WTC11 (cell line): ENCODE data around the gene SAFB2.

Source experiments
- ESRRA ChIP-seq: sonication (generic); formaldehyde crosslinking; IDR thresholded peaks from 2 replicates; pipeline ENCODE4 v1.8.1; 2022; ENCODE audit warnings: mild to moderate bottlenecking, missing genetic modification reagents, borderline replicate concordance
- ETV6 ChIP-seq: sonication (generic); formaldehyde crosslinking; IDR thresholded peaks from 2 replicates; pipeline ENCODE4 v1.8.1; 2022; ENCODE audit warnings: mild to moderate bottlenecking, missing genetic modification reagents
- HMGXB4 ChIP-seq: sonication (generic); formaldehyde crosslinking; IDR thresholded peaks from 2 replicates; pipeline ENCODE4 v1.8.1; 2023; ENCODE audit warnings: mild to moderate bottlenecking, moderate library complexity, missing genetic modification reagents
- MAX ChIP-seq: sonication (generic); formaldehyde crosslinking; IDR thresholded peaks from 2 replicates; pipeline ENCODE4 v1.8.0; 2022; ENCODE audit warnings: mild to moderate bottlenecking, missing genetic modification reagents
- OVOL2 ChIP-seq: fragments of 250-450 bp; sonication (Bioruptor Pico); IDR thresholded peaks from 2 replicates; pipeline ENCODE4 v1.9.0; 2021; ENCODE audit warnings: mild to moderate bottlenecking, borderline replicate concordance
- SP1 ChIP-seq: sonication (generic); formaldehyde crosslinking; conservative IDR thresholded peaks from 2 replicates; pipeline ENCODE4 v1.8.1; 2022; ENCODE audit warnings: missing genetic modification reagents
- TEAD4 ChIP-seq: sonication (generic); formaldehyde crosslinking; IDR thresholded peaks from 2 replicates; pipeline ENCODE4 v1.8.0; 2022; ENCODE audit warnings: mild to moderate bottlenecking, missing genetic modification reagents
- ZBTB43 ChIP-seq: sonication (generic); formaldehyde crosslinking; IDR thresholded peaks from 2 replicates; pipeline ENCODE4 v1.8.1; 2023; ENCODE audit warnings: mild to moderate bottlenecking, missing genetic modification reagents
- ZNF121 ChIP-seq: sonication (generic); formaldehyde crosslinking; IDR thresholded peaks from 2 replicates; pipeline ENCODE4 v1.8.0; 2023; ENCODE audit warnings: missing genetic modification reagents
- ZNF138 ChIP-seq: sonication (generic); formaldehyde crosslinking; conservative IDR thresholded peaks from 2 replicates; pipeline ENCODE4 v1.8.1; 2022; ENCODE audit warnings: mild to moderate bottlenecking, moderate library complexity, missing genetic modification reagents
- TF ChIP-seq, protein P1 (sequence below): fragments of 200-600 bp; IDR thresholded peaks from 2 replicates; pipeline ENCODE4 v1.8.0; 2022; ENCODE audit warnings: antibody characterized with exemption
- TF ChIP-seq, protein P2 (sequence below): sonication (generic); formaldehyde crosslinking; IDR thresholded peaks from 2 replicates; pipeline ENCODE4 v1.8.1; 2023; ENCODE audit warnings: mild to moderate bottlenecking, missing genetic modification reagents
- TF ChIP-seq, protein P3 (sequence below): fragments of 250-450 bp; sonication (Bioruptor Pico); IDR thresholded peaks from 2 replicates; pipeline ENCODE4 v2.1.2; 2022; ENCODE audit warnings: mild to moderate bottlenecking, moderate library complexity

DNA sequence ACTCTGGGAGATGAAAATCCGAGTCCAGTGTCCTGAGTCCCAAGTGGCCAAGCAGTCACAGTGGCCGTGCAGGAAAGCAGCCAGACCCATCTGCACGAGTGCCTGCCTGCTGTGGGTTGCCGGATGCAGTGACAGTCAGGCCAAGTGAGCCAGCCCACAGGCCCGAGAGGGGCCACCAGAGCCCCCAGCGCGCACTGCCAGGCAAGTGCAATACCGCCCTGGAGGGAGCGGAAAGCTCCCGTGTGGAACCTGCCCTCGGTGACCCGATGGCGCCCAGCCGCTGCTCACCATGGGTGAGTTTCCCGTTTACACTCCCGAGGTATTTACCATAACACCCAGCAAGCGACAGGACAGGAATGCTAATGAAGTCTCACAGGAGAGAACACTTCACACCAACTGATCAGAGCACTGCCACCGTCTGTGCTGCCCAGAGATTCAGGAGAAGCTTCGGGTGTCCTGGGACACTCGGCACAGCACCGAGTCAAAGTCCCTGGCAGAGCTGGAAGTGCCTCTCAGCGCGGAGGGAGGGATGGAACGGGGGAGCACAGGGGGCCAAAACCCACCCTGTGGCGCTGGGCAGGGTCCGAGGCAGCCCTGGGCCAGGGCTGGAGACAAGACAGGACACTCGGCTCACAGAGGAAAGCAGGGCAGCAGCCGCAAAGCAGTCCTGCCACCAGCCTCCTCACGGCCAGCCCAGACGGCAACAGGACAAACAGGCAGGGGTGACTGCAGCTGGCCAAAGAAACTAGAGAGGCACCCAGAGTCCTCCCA lies 33.5 kb downstream of the SAFB2 start:
- TF ChIP-seq ZNF121 = no peak
- no peak for TF ChIP-seq ETV6
- TF ChIP-seq MAX = no peak
- TF ChIP-seq, protein P1, sequence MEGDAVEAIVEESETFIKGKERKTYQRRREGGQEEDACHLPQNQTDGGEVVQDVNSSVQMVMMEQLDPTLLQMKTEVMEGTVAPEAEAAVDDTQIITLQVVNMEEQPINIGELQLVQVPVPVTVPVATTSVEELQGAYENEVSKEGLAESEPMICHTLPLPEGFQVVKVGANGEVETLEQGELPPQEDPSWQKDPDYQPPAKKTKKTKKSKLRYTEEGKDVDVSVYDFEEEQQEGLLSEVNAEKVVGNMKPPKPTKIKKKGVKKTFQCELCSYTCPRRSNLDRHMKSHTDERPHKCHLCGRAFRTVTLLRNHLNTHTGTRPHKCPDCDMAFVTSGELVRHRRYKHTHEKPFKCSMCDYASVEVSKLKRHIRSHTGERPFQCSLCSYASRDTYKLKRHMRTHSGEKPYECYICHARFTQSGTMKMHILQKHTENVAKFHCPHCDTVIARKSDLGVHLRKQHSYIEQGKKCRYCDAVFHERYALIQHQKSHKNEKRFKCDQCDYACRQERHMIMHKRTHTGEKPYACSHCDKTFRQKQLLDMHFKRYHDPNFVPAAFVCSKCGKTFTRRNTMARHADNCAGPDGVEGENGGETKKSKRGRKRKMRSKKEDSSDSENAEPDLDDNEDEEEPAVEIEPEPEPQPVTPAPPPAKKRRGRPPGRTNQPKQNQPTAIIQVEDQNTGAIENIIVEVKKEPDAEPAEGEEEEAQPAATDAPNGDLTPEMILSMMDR = no peak
- no peak for TF ChIP-seq SP1 (CRISPR knock-in tag)
- TF ChIP-seq, protein P2, sequence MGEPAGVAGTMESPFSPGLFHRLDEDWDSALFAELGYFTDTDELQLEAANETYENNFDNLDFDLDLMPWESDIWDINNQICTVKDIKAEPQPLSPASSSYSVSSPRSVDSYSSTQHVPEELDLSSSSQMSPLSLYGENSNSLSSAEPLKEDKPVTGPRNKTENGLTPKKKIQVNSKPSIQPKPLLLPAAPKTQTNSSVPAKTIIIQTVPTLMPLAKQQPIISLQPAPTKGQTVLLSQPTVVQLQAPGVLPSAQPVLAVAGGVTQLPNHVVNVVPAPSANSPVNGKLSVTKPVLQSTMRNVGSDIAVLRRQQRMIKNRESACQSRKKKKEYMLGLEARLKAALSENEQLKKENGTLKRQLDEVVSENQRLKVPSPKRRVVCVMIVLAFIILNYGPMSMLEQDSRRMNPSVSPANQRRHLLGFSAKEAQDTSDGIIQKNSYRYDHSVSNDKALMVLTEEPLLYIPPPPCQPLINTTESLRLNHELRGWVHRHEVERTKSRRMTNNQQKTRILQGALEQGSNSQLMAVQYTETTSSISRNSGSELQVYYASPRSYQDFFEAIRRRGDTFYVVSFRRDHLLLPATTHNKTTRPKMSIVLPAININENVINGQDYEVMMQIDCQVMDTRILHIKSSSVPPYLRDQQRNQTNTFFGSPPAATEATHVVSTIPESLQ (CRISPR knock-in tag) = no peak
- no peak for TF ChIP-seq ZNF138 (CRISPR knock-in tag)
- TF ChIP-seq, protein P3, sequence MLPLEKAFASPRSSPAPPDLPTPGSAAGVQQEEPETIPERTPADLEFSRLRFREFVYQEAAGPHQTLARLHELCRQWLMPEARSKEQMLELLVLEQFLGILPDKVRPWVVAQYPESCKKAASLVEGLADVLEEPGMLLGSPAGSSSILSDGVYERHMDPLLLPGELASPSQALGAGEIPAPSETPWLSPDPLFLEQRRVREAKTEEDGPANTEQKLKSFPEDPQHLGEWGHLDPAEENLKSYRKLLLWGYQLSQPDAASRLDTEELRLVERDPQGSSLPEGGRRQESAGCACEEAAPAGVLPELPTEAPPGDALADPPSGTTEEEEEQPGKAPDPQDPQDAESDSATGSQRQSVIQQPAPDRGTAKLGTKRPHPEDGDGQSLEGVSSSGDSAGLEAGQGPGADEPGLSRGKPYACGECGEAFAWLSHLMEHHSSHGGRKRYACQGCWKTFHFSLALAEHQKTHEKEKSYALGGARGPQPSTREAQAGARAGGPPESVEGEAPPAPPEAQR (CRISPR knock-in tag) = no peak
- TF ChIP-seq HMGXB4 (CRISPR knock-in tag) = no peak
- no peak for TF ChIP-seq ESRRA (CRISPR knock-in tag)
- no peak for TF ChIP-seq ZBTB43 (CRISPR knock-in tag)
- no peak for TF ChIP-seq TEAD4
- no peak for TF ChIP-seq OVOL2 (CRISPR knock-in tag)
